Testis (tissue), 2 donors: Measurements from ENCODE around the gene MYBPC2.

Experiments
- POLR2A ChIP-seq: fragments of 450-650 bp; IDR thresholded peaks from one replicate; pipeline ENCODE4 v1.6.1; 2017; ENCODE audit warnings: antibody characterized with exemption, mild to moderate bottlenecking, moderate library complexity
- TF ChIP-seq, protein P1 (sequence below), 3 experiments: fragments of 450-650 bp in 2 of 3; fragments of 200-600 bp in 1 of 3; sonication (generic) in 1 of 3; IDR thresholded peaks; one replicate each; pipeline ENCODE4 v1.5.1; 2016 to 2019; ENCODE audit warnings: antibody characterized with exemption in 3 of 3, mild to moderate bottlenecking in 2 of 3, moderate library complexity in 1 of 3

DNA sequence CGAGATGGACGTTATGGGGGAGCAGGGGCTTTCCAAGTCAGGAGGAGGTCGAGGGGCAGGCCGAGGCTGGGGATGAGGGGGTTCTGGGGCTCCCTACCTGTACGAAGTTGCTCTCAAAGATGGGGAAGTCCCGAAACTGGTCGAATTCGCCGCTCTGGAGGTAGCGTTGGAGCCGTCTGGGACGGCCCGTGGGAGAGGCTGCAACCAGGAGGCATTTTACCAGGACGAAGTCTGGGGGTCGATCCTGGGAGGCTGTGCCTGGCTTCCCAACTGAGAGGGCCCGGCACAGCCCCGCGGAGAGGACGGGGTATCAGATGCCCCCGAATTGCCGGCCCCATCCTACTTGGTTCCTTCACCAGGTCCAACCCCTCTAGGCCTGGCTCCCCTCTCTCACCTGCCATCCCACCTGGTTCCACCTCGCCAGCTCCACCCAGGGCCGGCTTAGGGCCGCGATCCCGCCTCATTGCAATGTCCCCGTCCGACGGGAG lies 43.1 kb downstream of the MYBPC2 start:
- TF ChIP-seq, protein P1, sequence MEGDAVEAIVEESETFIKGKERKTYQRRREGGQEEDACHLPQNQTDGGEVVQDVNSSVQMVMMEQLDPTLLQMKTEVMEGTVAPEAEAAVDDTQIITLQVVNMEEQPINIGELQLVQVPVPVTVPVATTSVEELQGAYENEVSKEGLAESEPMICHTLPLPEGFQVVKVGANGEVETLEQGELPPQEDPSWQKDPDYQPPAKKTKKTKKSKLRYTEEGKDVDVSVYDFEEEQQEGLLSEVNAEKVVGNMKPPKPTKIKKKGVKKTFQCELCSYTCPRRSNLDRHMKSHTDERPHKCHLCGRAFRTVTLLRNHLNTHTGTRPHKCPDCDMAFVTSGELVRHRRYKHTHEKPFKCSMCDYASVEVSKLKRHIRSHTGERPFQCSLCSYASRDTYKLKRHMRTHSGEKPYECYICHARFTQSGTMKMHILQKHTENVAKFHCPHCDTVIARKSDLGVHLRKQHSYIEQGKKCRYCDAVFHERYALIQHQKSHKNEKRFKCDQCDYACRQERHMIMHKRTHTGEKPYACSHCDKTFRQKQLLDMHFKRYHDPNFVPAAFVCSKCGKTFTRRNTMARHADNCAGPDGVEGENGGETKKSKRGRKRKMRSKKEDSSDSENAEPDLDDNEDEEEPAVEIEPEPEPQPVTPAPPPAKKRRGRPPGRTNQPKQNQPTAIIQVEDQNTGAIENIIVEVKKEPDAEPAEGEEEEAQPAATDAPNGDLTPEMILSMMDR (IDR thresholded peaks at IDR 0.05) = no peak
- no peak for TF ChIP-seq POLR2A
